ENCODE measurements around the gene CLEC17A.
"Not testable (repeated sequence)": the region's sequence is repeated elsewhere in the genome, so short reads cannot be mapped to it uniquely, and the experiment has no call there.

Gene CLEC17A

GRCh38 chr19:14584372-14584771 is 1.5 kb downstream of the CLEC17A start:
- DNase-seq, result not testable (repeated sequence)

GRCh38 chr19:14585187-14585586 is 2.3 kb downstream of the CLEC17A start:
- peak in 1 of 2 donors; percentile 50 for DNase-seq

- DNase-seq, result not testable (repeated sequence)
Observed at GRCh38 chr19:14589433-14589832, 6.5 kb downstream of the CLEC17A start.

GRCh38 chr19:14595558-14595957 is 12.7 kb downstream of the CLEC17A start:
- no peak for DNase-seq

- DNase-seq, result no peak
Observed at GRCh38 chr19:14599548-14600147, 16.8 kb downstream of the CLEC17A start.

GRCh38 chr19:14603990-14604387 is 21.1 kb downstream of the CLEC17A start:
- peak in 1 of 2 donors; percentile 56 for DNase-seq

GRCh38 chr19:14606627-14607026 is 23.7 kb downstream of the CLEC17A start:
- no peak for DNase-seq

GRCh38 chr19:14611051-14611450 is 28.2 kb downstream of the CLEC17A start:
- no peak for DNase-seq

- not testable (repeated sequence) for DNase-seq
Observed at GRCh38 chr19:14612242-14612641, 29.4 kb downstream of the CLEC17A start.

GRCh38 chr19:14612657-14613056 is 29.8 kb downstream of the CLEC17A start:
- no peak for DNase-seq

GRCh38 chr19:14613399-14614098 is 30.7 kb downstream of the CLEC17A start:
- peak in 1 of 2 donors; percentile 38 for DNase-seq

GRCh38 chr19:14614099-14614412 is 31.2 kb downstream of the CLEC17A start:
- peak; percentile 20 to 65 for DNase-seq

- no peak for DNase-seq
Observed at GRCh38 chr19:14615623-14616022, 32.7 kb downstream of the CLEC17A start.

- DNase-seq, result no peak
Observed at GRCh38 chr19:14616407-14616806, 33.5 kb downstream of the CLEC17A start.

GRCh38 chr19:14619404-14619803 is 36.5 kb downstream of the CLEC17A start:
- no peak for DNase-seq

- not testable (repeated sequence) for DNase-seq
Observed at GRCh38 chr19:14624491-14624890, 41.6 kb downstream of the CLEC17A start.

GRCh38 chr19:14629557-14629956 is 46.7 kb downstream of the CLEC17A start:
- no peak for DNase-seq

- peak; percentile 33 to 34 for DNase-seq
Observed at GRCh38 chr19:14632286-14632685, 49.4 kb downstream of the CLEC17A start.

- no peak for DNase-seq
Observed at GRCh38 chr19:14639536-14640277, 56.8 kb downstream of the CLEC17A start.

GRCh38 chr19:14648506-14648905 is 65.6 kb downstream of the CLEC17A start:
- no peak for DNase-seq

GRCh38 chr19:14649020-14649419 is 66.1 kb downstream of the CLEC17A start:
- no peak for DNase-seq

GRCh38 chr19:14650161-14650560 is 67.3 kb downstream of the CLEC17A start:
- DNase-seq, result no peak

- DNase-seq, result no peak
Observed at GRCh38 chr19:14654786-14655560, 72.1 kb downstream of the CLEC17A start.
